ENCODE results near the gene MRPL55. TPM values are rescaled to one million over a fixed set of nuclear protein-coding genes. Genes with fewer than 3 reads are reported as not detected.

The MRPL55 gene
- total and polyA plus RNA-seq, 2 of the 13 experiments (the other 11 are each of a cell fraction or from before 2014, with no cell fraction given) = 58.6 to 92.9 TPM

DNA sequence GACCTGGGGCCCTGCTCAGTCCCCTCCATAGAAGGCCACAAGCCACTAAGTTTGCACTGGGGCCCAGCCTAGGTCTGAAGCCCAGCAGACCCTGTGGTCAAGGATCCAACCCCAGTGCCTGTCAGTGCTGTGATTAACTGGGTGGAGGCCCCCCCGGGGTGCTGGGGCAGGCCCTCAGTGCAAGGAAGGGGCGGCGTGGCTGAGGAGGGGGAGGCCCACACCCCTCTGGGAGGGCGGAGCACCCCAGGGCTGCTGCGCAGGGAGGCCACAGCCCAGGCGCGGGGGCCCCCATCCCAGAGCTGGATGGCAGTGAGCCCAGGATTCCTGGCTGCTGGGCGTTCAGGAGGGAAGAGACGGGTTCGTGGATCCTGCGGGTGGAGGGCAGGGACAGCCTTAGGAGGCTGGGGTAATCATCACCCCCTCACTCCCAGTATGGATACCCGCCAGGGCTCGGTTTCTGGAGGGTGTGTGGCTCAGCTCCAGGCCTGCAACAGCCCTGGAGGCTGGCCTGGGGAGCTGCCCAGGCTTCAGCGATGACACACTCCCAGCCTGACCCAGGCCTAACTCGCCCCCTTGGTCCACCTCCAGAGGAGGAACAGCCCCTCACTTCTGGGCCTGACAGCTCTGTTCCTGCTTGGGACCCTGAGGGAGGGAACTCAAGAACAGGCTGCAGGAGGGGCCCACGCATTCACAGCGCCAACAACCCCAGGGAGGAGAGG, 41.5 kb upstream of the MRPL55 start (continued):
- no peak for TF ChIP-seq MAZ (IDR thresholded peaks at IDR 0.05; ENCODE audit: borderline replicate concordance, low read depth, low read length)
- peak; percentile 55; the same call in 1 of the 2 replicates for TF ChIP-seq MAZ (CRISPR knock-in tag; IDR thresholded peaks at IDR 0.05; ENCODE audit: low read depth)
- no peak for TF ChIP-seq HNRNPL (IDR thresholded peaks at IDR 0.05; ENCODE audit: low read depth, low read length)
- 0 out of 2 replicates have a peak, but pooled peaks have one; percentile 17 for TF ChIP-seq POGZ (CRISPR knock-in tag; IDR thresholded peaks at IDR 0.05)
- TF ChIP-seq ZSCAN31 (CRISPR knock-in tag; IDR thresholded peaks at IDR 0.05; ENCODE audit: low read depth) = peak; percentile 64
- TF ChIP-seq ZNF17 (CRISPR knock-in tag; IDR thresholded peaks at IDR 0.05) = no peak
- TF ChIP-seq ZUFSP (CRISPR knock-in tag; IDR thresholded peaks at IDR 0.05; ENCODE audit: borderline replicate concordance) = no peak
- TF ChIP-seq PRMT3 (CRISPR knock-in tag; IDR thresholded peaks at IDR 0.05; ENCODE audit: borderline replicate concordance, low read depth) = no peak
- TF ChIP-seq DRAP1 (CRISPR knock-in tag; IDR thresholded peaks at IDR 0.05) = no peak
- no peak for TF ChIP-seq RBFOX2 (IDR thresholded peaks at IDR 0.05; ENCODE audit: low read depth, low read length)
- no peak for TF ChIP-seq MXD4 (CRISPR knock-in tag; IDR thresholded peaks at IDR 0.05)
- no peak for TF ChIP-seq RARG (CRISPR knock-in tag; IDR thresholded peaks at IDR 0.05; ENCODE audit: low read depth)
- TF ChIP-seq SP5 (CRISPR knock-in tag; IDR thresholded peaks at IDR 0.05; ENCODE audit: borderline replicate concordance, low read depth) = peak; percentile 48; the same call in 1 of the 2 replicates
- TF ChIP-seq ZNF556 (CRISPR knock-in tag; IDR thresholded peaks at IDR 0.05; ENCODE audit: borderline replicate concordance) = no peak
- TF ChIP-seq TBX2 (CRISPR knock-in tag; IDR thresholded peaks at IDR 0.05; ENCODE audit: borderline replicate concordance) = peak; percentile 74
- TF ChIP-seq NCOA2 (CRISPR knock-in tag; IDR thresholded peaks at IDR 0.05) = 0 out of 2 replicates have a peak, but pooled peaks have one; percentile 9
- TF ChIP-seq, protein P1, sequence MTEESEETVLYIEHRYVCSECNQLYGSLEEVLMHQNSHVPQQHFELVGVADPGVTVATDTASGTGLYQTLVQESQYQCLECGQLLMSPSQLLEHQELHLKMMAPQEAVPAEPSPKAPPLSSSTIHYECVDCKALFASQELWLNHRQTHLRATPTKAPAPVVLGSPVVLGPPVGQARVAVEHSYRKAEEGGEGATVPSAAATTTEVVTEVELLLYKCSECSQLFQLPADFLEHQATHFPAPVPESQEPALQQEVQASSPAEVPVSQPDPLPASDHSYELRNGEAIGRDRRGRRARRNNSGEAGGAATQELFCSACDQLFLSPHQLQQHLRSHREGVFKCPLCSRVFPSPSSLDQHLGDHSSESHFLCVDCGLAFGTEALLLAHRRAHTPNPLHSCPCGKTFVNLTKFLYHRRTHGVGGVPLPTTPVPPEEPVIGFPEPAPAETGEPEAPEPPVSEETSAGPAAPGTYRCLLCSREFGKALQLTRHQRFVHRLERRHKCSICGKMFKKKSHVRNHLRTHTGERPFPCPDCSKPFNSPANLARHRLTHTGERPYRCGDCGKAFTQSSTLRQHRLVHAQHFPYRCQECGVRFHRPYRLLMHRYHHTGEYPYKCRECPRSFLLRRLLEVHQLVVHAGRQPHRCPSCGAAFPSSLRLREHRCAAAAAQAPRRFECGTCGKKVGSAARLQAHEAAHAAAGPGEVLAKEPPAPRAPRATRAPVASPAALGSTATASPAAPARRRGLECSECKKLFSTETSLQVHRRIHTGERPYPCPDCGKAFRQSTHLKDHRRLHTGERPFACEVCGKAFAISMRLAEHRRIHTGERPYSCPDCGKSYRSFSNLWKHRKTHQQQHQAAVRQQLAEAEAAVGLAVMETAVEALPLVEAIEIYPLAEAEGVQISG (CRISPR knock-in tag; IDR thresholded peaks at IDR 0.05) = peak; percentile 26
- TF ChIP-seq ZNF629 (CRISPR knock-in tag; conservative IDR thresholded peaks at IDR 0.05) = no peak
- TF ChIP-seq, protein P2, sequence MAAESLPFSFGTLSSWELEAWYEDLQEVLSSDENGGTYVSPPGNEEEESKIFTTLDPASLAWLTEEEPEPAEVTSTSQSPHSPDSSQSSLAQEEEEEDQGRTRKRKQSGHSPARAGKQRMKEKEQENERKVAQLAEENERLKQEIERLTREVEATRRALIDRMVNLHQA (CRISPR knock-in tag; IDR thresholded peaks at IDR 0.05) = no peak
- TF ChIP-seq ZNF12 (CRISPR knock-in tag; IDR thresholded peaks at IDR 0.05) = no peak
- no peak for TF ChIP-seq ZNF83 (CRISPR knock-in tag; IDR thresholded peaks at IDR 0.05; ENCODE audit: borderline replicate concordance)
- TF ChIP-seq, protein P3, sequence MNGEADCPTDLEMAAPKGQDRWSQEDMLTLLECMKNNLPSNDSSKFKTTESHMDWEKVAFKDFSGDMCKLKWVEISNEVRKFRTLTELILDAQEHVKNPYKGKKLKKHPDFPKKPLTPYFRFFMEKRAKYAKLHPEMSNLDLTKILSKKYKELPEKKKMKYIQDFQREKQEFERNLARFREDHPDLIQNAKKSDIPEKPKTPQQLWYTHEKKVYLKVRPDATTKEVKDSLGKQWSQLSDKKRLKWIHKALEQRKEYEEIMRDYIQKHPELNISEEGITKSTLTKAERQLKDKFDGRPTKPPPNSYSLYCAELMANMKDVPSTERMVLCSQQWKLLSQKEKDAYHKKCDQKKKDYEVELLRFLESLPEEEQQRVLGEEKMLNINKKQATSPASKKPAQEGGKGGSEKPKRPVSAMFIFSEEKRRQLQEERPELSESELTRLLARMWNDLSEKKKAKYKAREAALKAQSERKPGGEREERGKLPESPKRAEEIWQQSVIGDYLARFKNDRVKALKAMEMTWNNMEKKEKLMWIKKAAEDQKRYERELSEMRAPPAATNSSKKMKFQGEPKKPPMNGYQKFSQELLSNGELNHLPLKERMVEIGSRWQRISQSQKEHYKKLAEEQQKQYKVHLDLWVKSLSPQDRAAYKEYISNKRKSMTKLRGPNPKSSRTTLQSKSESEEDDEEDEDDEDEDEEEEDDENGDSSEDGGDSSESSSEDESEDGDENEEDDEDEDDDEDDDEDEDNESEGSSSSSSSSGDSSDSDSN (CRISPR knock-in tag; IDR thresholded peaks at IDR 0.05) = peak; percentile 10; the same call in 1 of the 2 replicates
- TF ChIP-seq FOXK1 (CRISPR knock-in tag; IDR thresholded peaks at IDR 0.05; ENCODE audit: borderline replicate concordance, low read depth) = no peak

All from HepG2 (cell line).